H1 (cell line): ENCODE data around the gene PSD. TPM values are rescaled to one million over a fixed set of nuclear protein-coding genes. Genes with fewer than 3 reads are reported as not detected.

Experiments
- CTCF ChIA-PET: fragments of 300-600 bp; sonication (Branson Sonifier 250); formaldehyde crosslinking; loops from one replicate; lab custom pipeline; 2021; ENCODE audit not compliant: partially characterized antibody; lab: Charles Lee
- POLR2A ChIA-PET: fragments of 300-600 bp; sonication (Branson Sonifier 250); formaldehyde crosslinking; loops from one replicate; lab custom pipeline; 2021; ENCODE audit warnings: inconsistent platforms; ENCODE audit not compliant: partially characterized antibody; lab: Charles Lee
- DNase-seq, 2 experiments: peaks; one replicate each; pipeline versions ENCODE4 v3.0.0 to v3.0.0-alpha.2; 2010 to 2022; ENCODE audit warnings: low spot score in 2 of 2, low read depth in 1 of 2, mixed read lengths in 1 of 2
- FAIRE-seq: peaks from 2 replicates; lab custom pipeline; 2011; peaks lifted over from hg19 to GRCh38; lab: Jason Lieb, UNC
- H2AFZ ChIP-seq: 2 replicates; pipeline ENCODE4 v1.8.1; 2012; ENCODE audit warnings: low read length, inconsistent platforms
- H2AK5ac ChIP-seq: 2 replicates; pipeline ENCODE4 v1.6.1; 2013; ENCODE audit warnings: low read depth, low read length
- H2BK120ac ChIP-seq: replicated peaks from 2 replicates; pipeline ENCODE3; 2013; ENCODE audit warnings: low read depth, low read length, inconsistent platforms
- H2BK12ac ChIP-seq: 2 replicates; pipeline ENCODE4 v1.6.1; 2013; ENCODE audit warnings: low read depth, low read length
- H2BK15ac ChIP-seq: 2 replicates; pipeline ENCODE4 v1.6.1; 2013; ENCODE audit warnings: low read length
- H2BK20ac ChIP-seq: 2 replicates; pipeline ENCODE4 v1.6.1; 2013; ENCODE audit warnings: low read length
- H2BK5ac ChIP-seq: 2 replicates; pipeline ENCODE4 v1.6.1; 2013; ENCODE audit warnings: low read depth, low read length
- H3K14ac ChIP-seq: 2 replicates; pipeline ENCODE4 v1.6.1; 2013; ENCODE audit warnings: inconsistent platforms; ENCODE audit not compliant: insufficient read length
- H3K18ac ChIP-seq: 2 replicates; pipeline ENCODE4 v1.6.1; 2013; ENCODE audit warnings: low read length; ENCODE audit errors: extremely low read depth
- H3K23ac ChIP-seq: 2 replicates; pipeline ENCODE4 v1.6.1; 2013; ENCODE audit warnings: inconsistent platforms; ENCODE audit not compliant: insufficient read length
- H3K23me2 ChIP-seq: 2 replicates; pipeline ENCODE4 v1.6.1; 2013; ENCODE audit warnings: low read depth, low read length
- H3K27ac ChIP-seq: 2 replicates; pipeline ENCODE4 v1.6.1; 2011; ENCODE audit warnings: low read depth, low read length, inconsistent platforms
- H3K27me3 ChIP-seq, 4 experiments: replicated peaks in 1 of 4; 1 replicate in 1 of 4; 2 replicates in 3 of 4; pipeline versions ENCODE4 v1.6.1 to v1.8.1; 2011 to 2013; ENCODE audit warnings: low read length in 3 of 4, mild to moderate bottlenecking in 3 of 4, inconsistent platforms in 2 of 4, mixed read lengths in 2 of 4, moderate library complexity in 1 of 4; ENCODE audit not compliant: control insufficient read depth in 3 of 4, insufficient read depth in 3 of 4; ENCODE audit errors: extremely low read depth in 1 of 4
- H3K36me3 ChIP-seq, 4 experiments: 2 replicates each; pipeline versions ENCODE4 v1.6.1 to v1.8.1; 2011 to 2013; ENCODE audit warnings: mild to moderate bottlenecking in 4 of 4, low read length in 3 of 4, moderate library complexity in 2 of 4, control low read depth in 1 of 4, inconsistent platforms in 1 of 4; ENCODE audit not compliant: insufficient read depth in 4 of 4, control insufficient read depth in 2 of 4
- H3K4ac ChIP-seq: replicated peaks from 2 replicates; pipeline ENCODE3; 2013; ENCODE audit warnings: low read length, low read depth, mixed read lengths, inconsistent platforms; ENCODE audit not compliant: insufficient read length
- H3K4me1 ChIP-seq, 4 experiments: replicated peaks in 1 of 4; 1 replicate in 1 of 4; 2 replicates in 3 of 4; pipeline versions ENCODE4 v1.6.1 to v1.8.1; 2011 to 2013; ENCODE audit warnings: low read length in 3 of 4, inconsistent platforms in 2 of 4, mixed read lengths in 1 of 4; ENCODE audit not compliant: insufficient read depth in 4 of 4, control insufficient read depth in 3 of 4
- H3K4me2 ChIP-seq, 2 experiments: 2 replicates each; pipeline versions ENCODE4 v1.6.1 to v1.8.1; 2011 to 2013; ENCODE audit warnings: low read depth in 2 of 2, low read length in 2 of 2, control low read depth in 1 of 2, inconsistent platforms in 1 of 2, mild to moderate bottlenecking in 1 of 2; ENCODE audit not compliant: insufficient read depth in 1 of 2
- H3K4me3 ChIP-seq, 4 experiments: fragments of 200-600, 300-600 bp in 1 of 4; sonication (generic), shearing (Covaris generic), sonication (Bioruptor Twin) in 1 of 4; 2 replicates each; pipeline versions ENCODE4 v1.5.1 to v1.8.1; 2011 to 2016; ENCODE audit warnings: low read length in 4 of 4, low read depth in 3 of 4, control low read depth in 2 of 4, inconsistent platforms in 2 of 4, mild to moderate bottlenecking in 2 of 4, mixed read lengths in 1 of 4, moderate library complexity in 1 of 4; ENCODE audit not compliant: insufficient read depth in 2 of 4; ENCODE audit errors: extremely low read depth in 1 of 4
- H3K56ac ChIP-seq: replicated peaks from 2 replicates; pipeline ENCODE3; 2013; ENCODE audit warnings: low read depth, mild to moderate bottlenecking, mixed read lengths, low read length, inconsistent platforms; ENCODE audit not compliant: insufficient read length
- H3K79me1 ChIP-seq: 2 replicates; pipeline ENCODE4 v1.6.1; 2013; ENCODE audit warnings: low read depth, low read length, control low read depth
- H3K79me2 ChIP-seq, 2 experiments: 2 replicates each; pipeline versions ENCODE4 v1.6.1 to v1.8.1; 2012 to 2013; ENCODE audit warnings: low read length in 2 of 2, mild to moderate bottlenecking in 2 of 2, inconsistent platforms in 1 of 2; ENCODE audit not compliant: insufficient read depth in 2 of 2, control insufficient read depth in 1 of 2
- H3K9ac ChIP-seq, 4 experiments: replicated peaks in 1 of 4; 1 replicate in 1 of 4; 2 replicates in 3 of 4; pipeline versions ENCODE4 v1.6.1 to v1.8.1; 2011 to 2013; ENCODE audit warnings: low read depth in 3 of 4, low read length in 3 of 4, control low read depth in 2 of 4, mild to moderate bottlenecking in 2 of 4, moderate library complexity in 2 of 4, inconsistent platforms in 1 of 4; ENCODE audit errors: extremely low read depth in 1 of 4
- H3K9me3 ChIP-seq, 2 experiments: 2 replicates each; pipeline versions ENCODE4 v1.6.1 to v1.8.1; 2012 to 2013; ENCODE audit warnings: mild to moderate bottlenecking in 2 of 2, moderate library complexity in 2 of 2, control low read depth in 1 of 2, inconsistent platforms in 1 of 2, low read depth in 1 of 2, low read length in 1 of 2, mixed read lengths in 1 of 2; ENCODE audit not compliant: insufficient read depth in 2 of 2
- H4K20me1 ChIP-seq, 2 experiments: replicated peaks in 1 of 2; 2 replicates each; pipeline versions ENCODE3 to v1.8.1; 2011 to 2013; ENCODE audit warnings: inconsistent platforms in 2 of 2, low read length in 2 of 2, mild to moderate bottlenecking in 1 of 2; ENCODE audit not compliant: insufficient read depth in 2 of 2, control insufficient read depth in 1 of 2
- H4K5ac ChIP-seq: 2 replicates; pipeline ENCODE4 v1.6.1; 2013; ENCODE audit warnings: low read length, low read depth, mixed read lengths, inconsistent platforms; ENCODE audit not compliant: insufficient read length
- H4K8ac ChIP-seq: 2 replicates; pipeline ENCODE4 v1.8.0; 2013; ENCODE audit warnings: mild to moderate bottlenecking, moderate library complexity, low read length, inconsistent platforms; ENCODE audit not compliant: insufficient read depth; ENCODE audit errors: extremely low read depth
- H4K91ac ChIP-seq: replicated peaks from 2 replicates; pipeline ENCODE3; 2013; ENCODE audit warnings: low read length, mixed read lengths, inconsistent platforms; ENCODE audit not compliant: insufficient read length
- BCL11A ChIP-seq, 2 experiments: IDR thresholded peaks; one replicate each; pipeline ENCODE4 v1.6.1; 2011; ENCODE audit warnings: low read depth in 2 of 2, low read length in 2 of 2, mild to moderate bottlenecking in 2 of 2
- BRCA1 ChIP-seq: IDR thresholded peaks from 2 replicates; pipeline ENCODE4 v1.6.1; 2012; ENCODE audit warnings: low read depth, low read length, improper control_type of control experiment
- CBX8 ChIP-seq: fragments of 300-800, 300-1000 bp; sonication (generic); IDR thresholded peaks from 2 replicates; pipeline ENCODE4 v1.7.1; 2016; ENCODE audit warnings: low read depth, low read length, borderline replicate concordance
- CEBPB ChIP-seq: IDR thresholded peaks from 2 replicates; pipeline ENCODE4 v1.6.1; 2012; ENCODE audit warnings: low read depth, low read length
- CHD2 ChIP-seq: IDR thresholded peaks from 2 replicates; pipeline ENCODE4 v1.6.1; 2012; ENCODE audit warnings: low read length, improper control_type of control experiment
- MAFK ChIP-seq: IDR thresholded peaks from 2 replicates; pipeline ENCODE4 v1.6.1; 2012; ENCODE audit warnings: low read depth, mild to moderate bottlenecking, improper control_type of control experiment, low read length
- RBBP5 ChIP-seq: IDR thresholded peaks from 2 replicates; pipeline ENCODE4 v1.7.1; 2012; ENCODE audit warnings: low read depth, mild to moderate bottlenecking, inconsistent platforms, low read length, moderate library complexity, borderline replicate concordance
- SP1 ChIP-seq: IDR thresholded peaks from 2 replicates; pipeline ENCODE4 v1.6.1; 2011; ENCODE audit warnings: low read depth, low read length
- SUZ12 ChIP-seq: fragments of 200-600 bp; sonication (generic); IDR thresholded peaks from 2 replicates; pipeline ENCODE4 v1.6.1; 2012; ENCODE audit warnings: mild to moderate bottlenecking, inconsistent platforms, low read length, moderate library complexity, mixed read lengths
- YY1 ChIP-seq: IDR thresholded peaks from 2 replicates; pipeline ENCODE4 v1.6.1; 2011; ENCODE audit warnings: low read depth, mild to moderate bottlenecking, low read length
- ZNF274 ChIP-seq: IDR thresholded peaks from 2 replicates; pipeline ENCODE4 v1.7.0; 2012; ENCODE audit warnings: low read length, borderline replicate concordance; ENCODE audit errors: extremely low read depth
- WGBS, 2 experiments: shearing (Covaris generic) in 1 of 2; methylation state at CpG; one replicate each; pipeline versions ENCODE4 v1.1.6 to v1.1.7; 2013 to 2015; ENCODE audit warnings: low lambda C conversion rate in 2 of 2, mixed read lengths in 2 of 2, inconsistent platforms in 1 of 2, low coverage in 1 of 2, missing lambda C conversion rate in 1 of 2; ENCODE audit not compliant: insufficient replicate concordance in 2 of 2, insufficient coverage in 1 of 2, insufficient read length in 1 of 2; ENCODE audit errors: extremely low coverage in 1 of 2, missing lambda C conversion rate in 1 of 2; 5-methylcytosine and 5-hydroxymethylcytosine counted together
- polyA plus RNA-seq, 7 experiments: library from polyadenylated mRNA; depleted of rRNA in 3 of 7; stranded (reverse) in 5 of 7; unstranded in 2 of 7; fragments of >200 nt in 5 of 7; fragments of 200-250 nt in 2 of 7; gene quantifications; 1 replicate in 5 of 7; 2 replicates in 1 of 7; 4 replicates in 1 of 7; pipeline versions ENCODE4 v1.2.1 to v1.2.3, GENCODE V29; 2011 to 2013; ENCODE audit warnings: missing spikeins in 2 of 7, mixed read lengths in 2 of 7
- total RNA-seq: library from RNA; stranded (reverse); fragmentation: NEBNext Ultra II Directional; extraction: Animal tissue kit (Norgen Biotek cat#: 25700); gene quantifications from 2 replicates; pipeline ENCODE4 v1.2.1, GENCODE V29; 2021

Gene PSD
- total and polyA plus RNA-seq, 2 of the 8 experiments (the other 6 are each of a cell fraction or from before 2014, with no cell fraction given), result 5.4 to 6.0 TPM

GRCh38 chr10:102425444-102425843, 6.9 kb upstream of the PSD start:
- no peak overlapping the region for H3K4me3 ChIP-seq
- no peak overlapping the region for H4K8ac ChIP-seq
- H3K79me2 ChIP-seq, result no peaks in the 10 kb centered on the region
- no peak overlapping the region for H4K91ac ChIP-seq
- no peak for FAIRE-seq
- H2BK12ac ChIP-seq, result no peak overlapping the region
- no peak overlapping the region for H3K4ac ChIP-seq
- DNase-seq, result no peak
- no peak overlapping the region for H3K56ac ChIP-seq
- H3K9me3 ChIP-seq, result no peaks in the 10 kb centered on the region
- ChIA-PET POLR2A (interaction anchor here (1.6 to 7.9 kb wide), 4 partner anchors 22 to 54 kb away, joined by 3 to 54 read pairs (median 8); partner anchors contain the start of gene C10orf95), CTCF (interaction anchor here (0.6 to 9.5 kb wide), 12 partner anchors 10 to 590 kb away, joined by 3 to 77 read pairs (median 7); partner anchors contain the start of gene C10orf95)
- no peak overlapping the region for H3K4me2 ChIP-seq
- no peak overlapping the region for H3K27ac ChIP-seq
- no peak overlapping the region for H2BK5ac ChIP-seq
- H3K23ac ChIP-seq, result no peak overlapping the region
- H4K5ac ChIP-seq, result no peak overlapping the region
- H3K36me3 ChIP-seq, result 0 out of 8 replicates have a peak, but pooled peaks cover 0 to 3% (median 0%) of the 10 kb centered on the region in 4 experiments
- no peak overlapping the region for H3K14ac ChIP-seq
- TF ChIP-seq BRCA1, result no peak
- no peak for TF ChIP-seq CEBPB
- no peak for TF ChIP-seq ZNF274
- no peak for TF ChIP-seq YY1
- TF ChIP-seq SUZ12, result no peak
- TF ChIP-seq BCL11A (IDR thresholded peaks at IDR 0.05; ENCODE audit: low read depth in 2 of 2, low read length in 2 of 2), result no peak
- TF ChIP-seq CBX8, result no peak
- no peak for TF ChIP-seq RBBP5
- no peak for TF ChIP-seq CHD2
- no peak for TF ChIP-seq SP1
- TF ChIP-seq MAFK, result no peak
- WGBS, 2 experiments, result 78% methylated on average over 1 of the region's 1 CpG; no CpG with 5 or more reads in 1 of the 2 experiments
- no peak overlapping the region for H2BK15ac ChIP-seq
- no peak overlapping the region for H3K9ac ChIP-seq
- H3K79me1 ChIP-seq, result no peaks in the 10 kb centered on the region
- peaks cover 5 to 9% of the 10 kb centered on the region in 2 experiments for H4K20me1 ChIP-seq
- peaks cover 0 to 15% (median 5%) of the 10 kb centered on the region in 4 experiments; a peak in 4 of 7 replicates for H3K4me1 ChIP-seq
- H2BK120ac ChIP-seq, result no peak overlapping the region
- no peak overlapping the region for H2AFZ ChIP-seq
- H3K18ac ChIP-seq, result no peak overlapping the region
- no peak overlapping the region for H2BK20ac ChIP-seq
- H2AK5ac ChIP-seq, result no peak overlapping the region
- H3K23me2 ChIP-seq, result peaks cover 12% of the 10 kb centered on the region
- no peaks in the 10 kb centered on the region for H3K27me3 ChIP-seq
